Limb (tissue), 2 donors: ENCODE data around the gene ONECUT1.
A peak's percentile ranks its signal among the peaks of the same experiment; 100 is the strongest.

ENCODE experiments used
- DNase-seq, 2 donors: peaks; one replicate each; pipeline ENCODE4 v3.0.0-alpha.2; 2016; ENCODE audit errors: extremely low spot score in 2 of 2

Gene ONECUT1

DNA sequence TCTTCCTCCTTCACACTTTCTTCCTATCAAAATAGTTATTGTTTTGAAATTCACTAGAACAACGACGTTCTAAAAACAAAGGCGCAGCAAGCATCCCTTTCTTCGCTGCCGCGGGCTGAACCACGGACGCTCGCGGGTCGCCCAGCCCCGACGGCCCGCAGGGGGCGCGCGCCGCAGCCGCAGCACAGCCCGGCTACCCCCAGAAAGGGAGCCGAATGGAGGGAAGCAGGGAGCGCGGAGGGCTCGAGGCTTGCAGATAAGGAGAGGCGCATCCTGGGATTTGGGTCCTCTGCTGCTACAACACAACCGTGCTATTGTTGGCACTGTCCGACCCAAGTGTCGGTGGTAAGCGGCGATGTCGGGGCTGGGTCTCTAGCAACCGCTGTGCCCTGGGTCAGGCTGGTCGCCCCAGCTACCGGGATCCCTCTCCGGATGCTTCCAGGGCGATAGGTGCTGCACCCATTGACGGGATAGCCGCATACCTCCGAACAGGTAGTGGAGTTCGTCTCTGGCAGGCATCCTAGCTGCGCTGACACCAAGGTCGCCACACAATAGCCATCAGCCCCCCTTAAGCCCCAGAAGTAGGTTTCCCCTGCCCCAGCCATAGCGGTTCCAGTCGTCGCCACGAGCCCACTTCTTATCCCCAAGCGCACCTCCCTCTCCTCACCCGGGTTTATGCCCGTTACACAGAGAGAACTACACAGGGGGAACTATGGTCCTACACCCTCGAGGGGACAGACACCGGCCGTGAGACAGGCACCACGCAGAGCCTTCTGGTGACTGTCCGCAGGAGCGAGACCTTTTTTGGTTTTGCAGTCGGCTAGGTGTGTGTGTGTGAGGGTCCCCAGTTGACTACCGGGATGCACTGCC lies 6.0 kb downstream of the ONECUT1 start:
- DNase-seq, result peak in 1 of 2 donors; percentile 78

- DNase-seq, result peak in 1 of 2 donors; percentile 63
Observed at GRCh38 chr15:52783191-52783829, 6.8 kb downstream of the ONECUT1 start.

DNA sequence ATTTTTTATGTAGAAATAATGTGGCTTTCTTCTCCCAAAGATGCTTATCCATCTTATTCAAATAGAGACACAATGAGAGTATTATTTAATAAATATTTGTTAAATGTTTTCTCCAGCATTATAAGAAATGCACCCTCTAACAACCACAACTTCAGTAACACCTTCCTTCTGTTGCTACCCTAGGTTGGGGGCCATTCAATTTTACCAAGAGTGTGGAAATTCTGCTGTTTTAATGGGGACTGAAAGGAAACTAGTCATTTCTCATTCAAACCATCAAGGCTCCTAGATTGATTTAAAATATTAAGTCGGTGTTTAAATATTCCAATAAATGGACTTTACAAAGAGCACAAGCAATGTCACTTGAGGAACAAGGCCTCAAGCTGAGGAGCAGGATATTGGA lies 7.6 kb downstream of the ONECUT1 start:
- DNase-seq, result no peak

DNA sequence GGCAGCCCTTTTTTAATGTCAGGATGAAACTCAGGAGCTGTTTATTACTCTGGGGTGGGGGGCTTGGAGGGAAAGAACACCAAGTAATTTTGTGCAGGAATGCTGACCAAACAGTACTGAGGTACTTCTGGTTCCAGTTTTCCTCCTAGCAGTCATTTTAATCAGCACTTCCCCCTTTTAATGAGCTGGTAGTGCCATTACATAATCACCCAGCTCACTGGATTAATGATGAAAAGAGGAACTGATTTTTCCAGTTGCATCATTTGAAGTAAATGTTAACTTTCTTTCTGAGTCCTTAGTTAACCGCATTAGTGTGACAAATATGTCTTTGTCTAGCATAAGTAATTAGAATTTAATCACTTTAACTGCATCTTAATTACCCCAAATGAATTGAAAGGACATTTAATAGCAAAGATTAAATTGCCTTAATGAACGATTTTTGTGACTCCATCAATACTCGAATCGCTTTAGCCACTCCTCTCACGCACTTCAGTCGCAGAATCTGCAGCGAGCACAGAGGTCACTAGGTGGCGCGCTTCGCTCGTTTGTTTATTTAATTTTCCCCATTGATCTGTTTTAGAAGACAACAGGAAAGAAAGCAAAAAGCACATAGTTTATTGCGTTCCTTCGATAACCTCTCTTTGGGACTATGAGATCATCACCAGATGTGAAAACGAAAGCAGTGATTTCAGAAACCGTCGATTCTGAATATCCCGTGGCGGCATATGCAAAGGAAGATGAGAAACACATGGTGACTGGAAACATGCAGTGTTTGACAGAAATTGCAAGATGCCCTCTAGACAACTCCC lies 9.8 kb downstream of the ONECUT1 start:
- peak; percentile 78 to 81 for DNase-seq

GRCh38 chr15:52778457-52778856 lies 11.7 kb downstream of the ONECUT1 start:
- DNase-seq, result no peak

DNA sequence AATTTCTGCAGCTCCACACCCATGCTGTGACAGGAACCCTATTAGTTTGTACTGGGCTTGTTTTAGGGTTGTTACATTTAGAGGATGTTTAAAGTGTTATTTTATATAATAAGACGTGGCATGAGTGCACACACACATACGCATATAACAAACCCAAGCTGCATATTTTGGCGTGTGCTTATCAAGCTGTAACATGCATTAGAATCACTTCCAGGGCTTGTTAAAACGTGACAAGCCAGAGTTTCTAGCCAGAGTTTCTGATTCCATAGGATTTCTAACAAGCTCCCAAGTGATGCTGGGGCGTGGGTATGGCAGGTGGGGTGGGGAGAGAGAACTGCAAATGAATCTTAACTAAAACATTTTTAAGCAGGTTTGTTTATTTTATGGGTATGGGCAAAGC lies 17.4 kb downstream of the ONECUT1 start:
- no peak for DNase-seq

GRCh38 chr15:52765785-52766184 lies 24.4 kb downstream of the ONECUT1 start:
- DNase-seq, result no peak

GRCh38 chr15:52764731-52765130 lies 25.4 kb downstream of the ONECUT1 start:
- DNase-seq, result no peak

DNA sequence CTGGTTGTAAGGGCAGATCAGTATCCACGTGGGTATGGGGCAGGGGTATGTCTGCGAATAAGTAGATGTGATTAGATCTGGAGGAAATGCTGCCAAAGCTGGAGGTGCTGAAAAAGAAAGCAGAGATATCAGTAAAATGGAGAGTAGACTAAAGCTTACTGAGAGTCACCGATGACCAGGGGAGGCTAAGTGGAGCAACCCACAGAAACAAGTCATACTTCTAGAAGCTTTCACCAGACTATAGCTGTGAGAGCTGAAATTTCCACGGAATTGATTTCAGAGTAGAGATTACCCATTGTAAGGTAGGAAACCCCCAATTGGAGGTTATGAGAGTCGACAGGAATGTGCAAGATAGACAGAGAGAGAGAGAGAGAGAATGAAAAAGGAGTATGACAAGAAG lies 27.5 kb downstream of the ONECUT1 start:
- no peak for DNase-seq

- no peak for DNase-seq
Observed at GRCh38 chr15:52760562-52760961, 29.6 kb downstream of the ONECUT1 start.

- DNase-seq, result no peak
Observed at GRCh38 chr15:52759969-52760368, 30.2 kb downstream of the ONECUT1 start.

GRCh38 chr15:52757496-52757895 lies 32.6 kb downstream of the ONECUT1 start:
- no peak for DNase-seq

DNA sequence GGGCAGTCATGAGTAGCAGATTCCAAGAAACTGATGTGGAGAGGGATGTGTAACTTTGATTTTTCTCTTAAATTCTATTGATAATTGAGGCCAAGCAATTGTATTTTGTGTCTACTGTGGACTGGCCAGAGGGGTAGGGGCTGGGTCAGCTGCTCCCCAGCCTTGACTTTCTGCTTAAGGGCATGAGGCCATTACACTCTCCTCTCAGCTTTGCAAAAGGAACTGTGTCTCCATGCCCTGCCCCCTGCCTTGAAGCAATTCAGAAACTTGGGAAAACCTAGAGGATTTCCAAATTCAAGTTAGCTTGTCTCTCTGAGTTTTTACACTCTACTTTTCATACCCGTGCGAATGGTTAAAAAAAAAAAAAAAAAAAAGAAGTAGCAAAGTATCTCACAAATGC lies 38.6 kb downstream of the ONECUT1 start:
- no peak for DNase-seq

- no peak for DNase-seq
Observed at GRCh38 chr15:52749258-52749657, 40.9 kb downstream of the ONECUT1 start.

DNA sequence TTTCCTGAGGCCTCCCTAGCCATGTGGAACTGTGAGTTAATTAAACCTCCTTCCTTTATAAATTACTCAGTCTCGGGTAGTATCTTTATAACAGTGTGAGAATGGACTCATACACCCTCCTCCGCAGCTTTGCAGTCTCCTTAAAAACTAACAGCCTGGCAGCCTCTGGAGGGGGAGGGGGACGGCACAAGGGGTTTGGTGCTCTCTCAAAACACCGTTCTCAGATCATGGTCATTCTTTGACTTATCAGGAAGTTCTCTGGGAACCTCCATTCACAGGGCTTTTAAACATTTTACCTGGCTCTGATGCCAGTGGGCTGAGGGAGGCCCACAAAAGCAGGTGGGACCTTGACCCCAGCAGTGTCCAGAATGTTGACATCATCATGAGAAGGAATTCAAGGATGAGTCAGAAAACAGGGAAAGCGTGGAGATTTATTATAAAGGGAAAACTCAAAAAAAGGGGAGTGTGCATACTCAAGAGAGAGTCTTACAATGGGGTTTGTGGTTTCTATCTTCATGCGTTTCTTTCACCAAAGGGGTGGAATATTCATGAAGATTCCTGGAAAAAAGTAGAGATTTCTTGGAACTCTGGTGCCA lies 43.9 kb downstream of the ONECUT1 start:
- DNase-seq, result no peak

- DNase-seq, result no peak
Observed at GRCh38 chr15:52745326-52746161, 44.6 kb downstream of the ONECUT1 start.

- no peak for DNase-seq
Observed at GRCh38 chr15:52738311-52738710, 51.8 kb downstream of the ONECUT1 start.

- DNase-seq, result no peak
Observed at GRCh38 chr15:52737720-52738119, 52.4 kb downstream of the ONECUT1 start.

- DNase-seq, result peak; percentile 36 to 63
Observed at GRCh38 chr15:52735231-52736089, 54.7 kb downstream of the ONECUT1 start.

DNA sequence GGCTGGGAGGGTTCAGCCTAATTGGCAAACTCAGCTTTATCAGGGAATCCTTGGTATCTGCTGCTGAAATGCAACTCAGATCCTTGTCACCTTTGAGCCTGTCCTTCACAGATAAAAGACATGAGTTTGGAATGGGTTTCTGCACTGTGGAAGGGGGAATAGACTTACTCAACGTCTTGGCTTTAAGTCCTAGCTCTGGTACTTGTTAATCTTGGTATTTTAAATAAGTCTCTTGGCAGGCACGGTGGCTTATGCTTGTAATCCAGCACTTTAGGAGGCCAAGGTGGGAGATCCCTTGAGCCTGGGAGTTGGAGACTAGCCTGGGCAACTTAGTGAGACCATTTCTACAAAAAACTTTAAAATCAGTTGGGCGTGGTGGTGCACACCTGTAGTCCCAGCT lies 55.8 kb downstream of the ONECUT1 start:
- no peak for DNase-seq
